PC-3 (cell line): ENCODE results near the gene WNT8A.

ENCODE experiments used
- EZH2 ChIP-seq: fragments of 300-600 bp; sonication (generic); IDR thresholded peaks from one replicate; pipeline ENCODE4 v1.6.1; 2017; ENCODE audit warnings: antibody characterized with exemption, mild to moderate bottlenecking, low read length; ENCODE audit not compliant: unreplicated experiment
- EZH2phosphoT487 ChIP-seq: fragments of 300-600 bp; sonication (generic); IDR thresholded peaks from 2 replicates; pipeline ENCODE4 v1.6.1; 2018; ENCODE audit warnings: mild to moderate bottlenecking, antibody characterized with exemption, low read length, borderline replicate concordance
- TF ChIP-seq, protein P1 (sequence below): fragments of 300-600 bp; sonication (generic); conservative IDR thresholded peaks from 2 replicates; pipeline ENCODE4 v1.5.1; 2017; ENCODE audit warnings: antibody characterized with exemption, low read depth, mild to moderate bottlenecking, low read length

DNA sequence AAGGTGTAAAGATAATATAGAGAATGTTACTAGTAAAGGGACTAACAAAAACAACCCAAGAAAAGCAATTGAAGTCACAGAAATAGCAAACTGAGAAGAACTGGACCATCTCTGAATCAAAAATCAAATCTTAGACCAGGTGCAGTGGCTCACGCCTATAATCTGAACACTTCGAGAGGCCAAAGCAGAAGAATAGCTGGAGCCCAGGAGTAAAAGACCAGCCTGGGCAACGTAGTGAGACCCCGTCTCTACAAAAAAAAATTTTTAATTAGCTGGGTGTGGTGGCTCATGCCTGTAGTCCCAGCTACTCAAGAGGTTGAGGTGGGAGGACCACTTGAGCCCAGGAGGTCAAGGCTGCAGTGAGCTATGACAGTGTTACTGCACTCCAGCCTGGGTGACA, 27.3 kb downstream of the WNT8A start:
- TF ChIP-seq, protein P1, sequence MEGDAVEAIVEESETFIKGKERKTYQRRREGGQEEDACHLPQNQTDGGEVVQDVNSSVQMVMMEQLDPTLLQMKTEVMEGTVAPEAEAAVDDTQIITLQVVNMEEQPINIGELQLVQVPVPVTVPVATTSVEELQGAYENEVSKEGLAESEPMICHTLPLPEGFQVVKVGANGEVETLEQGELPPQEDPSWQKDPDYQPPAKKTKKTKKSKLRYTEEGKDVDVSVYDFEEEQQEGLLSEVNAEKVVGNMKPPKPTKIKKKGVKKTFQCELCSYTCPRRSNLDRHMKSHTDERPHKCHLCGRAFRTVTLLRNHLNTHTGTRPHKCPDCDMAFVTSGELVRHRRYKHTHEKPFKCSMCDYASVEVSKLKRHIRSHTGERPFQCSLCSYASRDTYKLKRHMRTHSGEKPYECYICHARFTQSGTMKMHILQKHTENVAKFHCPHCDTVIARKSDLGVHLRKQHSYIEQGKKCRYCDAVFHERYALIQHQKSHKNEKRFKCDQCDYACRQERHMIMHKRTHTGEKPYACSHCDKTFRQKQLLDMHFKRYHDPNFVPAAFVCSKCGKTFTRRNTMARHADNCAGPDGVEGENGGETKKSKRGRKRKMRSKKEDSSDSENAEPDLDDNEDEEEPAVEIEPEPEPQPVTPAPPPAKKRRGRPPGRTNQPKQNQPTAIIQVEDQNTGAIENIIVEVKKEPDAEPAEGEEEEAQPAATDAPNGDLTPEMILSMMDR, result no peak
- TF ChIP-seq EZH2 (no peak), EZH2phosphoT487 (no peak)
